ENCODE data around the gene EGFLAM. TPM values are rescaled to one million over a fixed set of nuclear protein-coding genes. Genes with fewer than 3 reads are reported as not detected.

EGFLAM gene
- total and polyA plus RNA-seq, 10 of the 15 experiments (the other 5 are each of a cell fraction or from before 2014, with no cell fraction given): 0.37 TPM; not detected in 9

- TF ChIP-seq SMARCA5 (IDR thresholded peaks at IDR 0.05) (no peak), BCL11A (IDR thresholded peaks at IDR 0.05; ENCODE audit: low read depth, low read length) (no peak), JUNB (IDR thresholded peaks at IDR 0.05) (no peak), HDAC2 (IDR thresholded peaks at IDR 0.05) (no peak)
- no peaks in the 10 kb centered on the region for H4K20me1 ChIP-seq (ENCODE audit: control insufficient read depth, insufficient read depth)
- DNase-seq (ENCODE audit: low read depth, low spot score): no peak
- H3K27ac ChIP-seq (ENCODE audit: control insufficient read depth, insufficient read depth): no peak overlapping the region
- in situ Hi-C loops (cut with MboI) (loop anchor here (25.0 kb wide), 1 partner anchor 639 kb away; no protein-coding TSS in a partner anchor), intact Hi-C loops (cut with micrococcal nuclease; ENCODE audit: unreplicated experiment) (no loop called here)
- no peaks in the 10 kb centered on the region for H3K36me3 ChIP-seq (ENCODE audit: control insufficient read depth in 2 of 2, insufficient read depth in 2 of 2, low read length in 1 of 2)
- no peak for ATAC-seq
- H3K4me2 ChIP-seq (ENCODE audit: control insufficient read depth, insufficient read depth): no peak overlapping the region
- CTCF ChIA-PET: interaction anchor here (0.8 kb wide), 1 partner anchor 7 kb away, joined by 5 read pairs; no protein-coding TSS in a partner anchor
- H3K9me3 ChIP-seq (replicated peaks; ENCODE audit: control insufficient read depth, insufficient read depth, low read length): no peaks in the 10 kb centered on the region; the same call in 2 of the 3 replicates
- H3K4me3 ChIP-seq: no peak overlapping the region
- RAD21 ChIA-PET (ENCODE audit: unreplicated experiment): no interaction called here
- POLR2A ChIA-PET: no interaction called here
- H3K4me1 ChIP-seq (ENCODE audit: control insufficient read depth, insufficient read depth, low read length): peaks cover 13% of the 10 kb centered on the region
- no TSS peak for BruUV-seq (replicated peaks)
- no peaks in the 10 kb centered on the region for H3K79me2 ChIP-seq (ENCODE audit: control insufficient read depth, insufficient read depth, low read length)
- WGBS (ENCODE audit: insufficient coverage, insufficient replicate concordance, low lambda C conversion rate, missing lambda C conversion rate): 28% methylated on average over 9 of the region's 9 CpGs
- FAIRE-seq: no peak
- SMC1A ChIA-PET (ENCODE audit: uncharacterized antibody, unreplicated experiment): no interaction called here
- H3K9ac ChIP-seq (ENCODE audit: control insufficient read depth, insufficient read depth, low read length): no peak overlapping the region
- no peak overlapping the region for H2AFZ ChIP-seq (ENCODE audit: control insufficient read depth, low read depth, low read length)
- peaks cover 0 to 10% of the 10 kb centered on the region in 2 experiments for H3K27me3 ChIP-seq (replicated peaks in 1 of 2; ENCODE audit: control insufficient read depth in 2 of 2, insufficient read depth in 2 of 2, low read length in 1 of 2)
These were observed 190.4 kb downstream of the EGFLAM start for GRCh38 chr5:38448568-38449350.

- FAIRE-seq: no peak
- Histone ChIP-seq H3K27me3 (replicated peaks in 1 of 2; ENCODE audit: control insufficient read depth in 2 of 2, insufficient read depth in 2 of 2, low read length in 1 of 2) (peaks cover 0 to 13% of the 10 kb centered on the region in 2 experiments), H3K36me3 (ENCODE audit: control insufficient read depth in 2 of 2, insufficient read depth in 2 of 2, low read length in 1 of 2) (no peaks in the 10 kb centered on the region), H3K4me3 (no peak overlapping the region), H4K20me1 (ENCODE audit: control insufficient read depth, insufficient read depth) (no peaks in the 10 kb centered on the region), H2AFZ (ENCODE audit: control insufficient read depth, low read depth, low read length) (no peak overlapping the region), H3K27ac (ENCODE audit: control insufficient read depth, insufficient read depth) (no peak overlapping the region), H3K9me3 (replicated peaks; ENCODE audit: control insufficient read depth, insufficient read depth, low read length) (no peaks in the 10 kb centered on the region; the same call in 2 of the 3 replicates), H3K4me1 (ENCODE audit: control insufficient read depth, insufficient read depth, low read length) (peaks cover 16% of the 10 kb centered on the region), H3K9ac (ENCODE audit: control insufficient read depth, insufficient read depth, low read length) (no peak overlapping the region), H3K4me2 (ENCODE audit: control insufficient read depth, insufficient read depth) (no peak overlapping the region), H3K79me2 (ENCODE audit: control insufficient read depth, insufficient read depth, low read length) (no peaks in the 10 kb centered on the region)
- no peak for DNase-seq (ENCODE audit: low read depth, low spot score)
- intact Hi-C loops (cut with micrococcal nuclease; ENCODE audit: unreplicated experiment) (loop anchor here (10.0 kb wide), 1 partner anchor 624 kb away; the partner anchor contains the start of gene RICTOR), in situ Hi-C loops (cut with MboI) (no loop called here)
- SMC1A ChIA-PET (ENCODE audit: uncharacterized antibody, unreplicated experiment): no interaction called here
- POLR2A ChIA-PET: no interaction called here
- BruUV-seq (replicated peaks): no TSS peak
- no peak for ATAC-seq
- 52% methylated on average over 6 of the region's 6 CpGs for WGBS (ENCODE audit: insufficient coverage, insufficient replicate concordance, low lambda C conversion rate, missing lambda C conversion rate)
- RAD21 ChIA-PET (ENCODE audit: unreplicated experiment): no interaction called here
- CTCF ChIA-PET: interaction anchor here (6.2 kb wide), 1 partner anchor 8 kb away, joined by 48 read pairs; no protein-coding TSS in a partner anchor
- TF ChIP-seq KAT2A (conservative IDR thresholded peaks at IDR 0.05; ENCODE audit: control insufficient read depth, low read depth, low read length): no peak
- no peak for TF ChIP-seq BMI1 (IDR thresholded peaks at IDR 0.05; ENCODE audit: borderline replicate concordance)
- TF ChIP-seq ZNF384 (IDR thresholded peaks at IDR 0.05; ENCODE audit: borderline replicate concordance, low read depth, low read length): no peak
- TF ChIP-seq FOXM1 (IDR thresholded peaks at IDR 0.05; ENCODE audit: low read depth, low read length): no peak
- TF ChIP-seq MLLT1 (IDR thresholded peaks at IDR 0.05): no peak
- TF ChIP-seq TBL1XR1 (IDR thresholded peaks at IDR 0.05; ENCODE audit: low read depth, low read length): no peak
- TF ChIP-seq EGR1 (IDR thresholded peaks at IDR 0.05; ENCODE audit: borderline replicate concordance in 1 of 2, low read depth in 2 of 2, low read length in 2 of 2): no peak
- TF ChIP-seq HSF1 (IDR thresholded peaks at IDR 0.05; ENCODE audit: low read depth, low read length): no peak
- TF ChIP-seq MTA2 (IDR thresholded peaks at IDR 0.05; ENCODE audit: low read depth): no peak
- TF ChIP-seq YBX1 (IDR thresholded peaks at IDR 0.05): no peak
- TF ChIP-seq TARDBP (IDR thresholded peaks at IDR 0.05; ENCODE audit: borderline replicate concordance): no peak
- TF ChIP-seq MXI1 (IDR thresholded peaks at IDR 0.05; ENCODE audit: low read depth, low read length): no peak
These were observed 192.3 kb downstream of the EGFLAM start for GRCh38 chr5:38450627-38451026.

Data from GM12878 (cell line).